Left ventricle myocardium superior (tissue), 1 donor: Measurements from ENCODE around the gene RAD51. TPM values are rescaled to one million over a fixed set of nuclear protein-coding genes. Genes with fewer than 3 reads are reported as not detected.
A peak's percentile ranks its signal among the peaks of the same experiment; 100 is the strongest.

Source experiments
- ATAC-seq: fragments of 200-7000 bp; cut with Tn5 transposase; one replicate; pipeline ENCODE4 v1.9.1; 2020; ENCODE audit warnings: mild to moderate bottlenecking, moderate library complexity
- DNase-seq: peaks from one replicate; pipeline ENCODE4 v3.0.0-alpha.2; 2020
- intact Hi-C: fragments of 100-400 bp; cut with micrococcal nuclease; formaldehyde crosslinking; loops from one replicate; pipeline ENCODE4 v1.11.0; 2022
- total RNA-seq: library from RNA; stranded (reverse); fragmentation: NEBNext Ultra II Directional; extraction: Animal tissue kit (Norgen Biotek cat#: 25700); gene quantifications from one replicate; pipeline ENCODE4 v1.2.1, GENCODE V29; 2021
- donor health status: DM: no; HTN: yes; CAD: no; lungs with severe emphysema.

Gene RAD51
- total RNA-seq, 1 donor from 2014 or later = 1.5 TPM

GRCh38 chr15:40714144-40714543 is 19.2 kb downstream of the RAD51 start:
- DNase-seq = no peak
- intact Hi-C loops = no loop called here
- no peak for ATAC-seq

GRCh38 chr15:40716165-40716564 is 21.2 kb downstream of the RAD51 start:
- ATAC-seq (no peak), DNase-seq (no peak)
- intact Hi-C loops = no loop called here

GRCh38 chr15:40721701-40722100 is 26.7 kb downstream of the RAD51 start:
- DNase-seq (no peak), ATAC-seq (no peak)
- intact Hi-C loops = no loop called here

- DNase-seq (no peak), ATAC-seq (no peak)
- intact Hi-C loops = no loop called here
Measured at GRCh38 chr15:40722354-40722753, 27.4 kb downstream of the RAD51 start.

GRCh38 chr15:40722934-40723333 is 28.0 kb downstream of the RAD51 start:
- ATAC-seq = no peak
- no peak for DNase-seq
- intact Hi-C loops = no loop called here

- DNase-seq (no peak), ATAC-seq (no peak)
- intact Hi-C loops = no loop called here
Measured at GRCh38 chr15:40723919-40724318, 28.9 kb downstream of the RAD51 start.

- ATAC-seq = no peak
- intact Hi-C loops = no loop called here
- no peak for DNase-seq
Measured at GRCh38 chr15:40731034-40731433, 36.1 kb downstream of the RAD51 start.

GRCh38 chr15:40736575-40736974 is 41.6 kb downstream of the RAD51 start:
- intact Hi-C loops = no loop called here

GRCh38 chr15:40737048-40737447 is 42.1 kb downstream of the RAD51 start:
- ATAC-seq (no peak), DNase-seq (no peak)
- intact Hi-C loops = no loop called here

More at GRCh38 chr15:40736575-40736974, 41.6 kb downstream of the RAD51 start:
- DNase-seq (no peak), ATAC-seq (no peak)

GRCh38 chr15:40739047-40739446 is 44.1 kb downstream of the RAD51 start:
- no peak for DNase-seq
- no peak for ATAC-seq
- intact Hi-C loops = no loop called here

- intact Hi-C loops = no loop called here
Measured at GRCh38 chr15:40739854-40740253, 44.9 kb downstream of the RAD51 start.

GRCh38 chr15:40743485-40743901 is 48.5 kb downstream of the RAD51 start:
- peak; percentile 64 for ATAC-seq

More at GRCh38 chr15:40739854-40740253, 44.9 kb downstream of the RAD51 start:
- no peak for ATAC-seq
- no peak for DNase-seq

GRCh38 chr15:40743921-40744814 is 49.2 kb downstream of the RAD51 start:
- ATAC-seq (peak; percentile 79), DNase-seq (peak; percentile 58)
- intact Hi-C loops = no loop called here

More at GRCh38 chr15:40743485-40743901, 48.5 kb downstream of the RAD51 start:
- intact Hi-C loops = no loop called here
- DNase-seq = no peak

- ATAC-seq = no peak
- intact Hi-C loops = no loop called here
Measured at GRCh38 chr15:40744815-40745152, 49.8 kb downstream of the RAD51 start.

GRCh38 chr15:40746916-40747418 is 52.0 kb downstream of the RAD51 start:
- DNase-seq (no peak), ATAC-seq (peak; percentile 42)
- intact Hi-C loops = no loop called here

More at GRCh38 chr15:40744815-40745152, 49.8 kb downstream of the RAD51 start:
- DNase-seq = no peak

GRCh38 chr15:40747685-40748631 is 53.0 kb downstream of the RAD51 start:
- DNase-seq (no peak), ATAC-seq (no peak)
- intact Hi-C loops = no loop called here

GRCh38 chr15:40749151-40749630 is 54.2 kb downstream of the RAD51 start:
- DNase-seq (no peak), ATAC-seq (no peak)
- intact Hi-C loops = no loop called here

GRCh38 chr15:40750885-40751284 is 55.9 kb downstream of the RAD51 start:
- ATAC-seq = no peak
- intact Hi-C loops = no loop called here
- no peak for DNase-seq

GRCh38 chr15:40751745-40752144 is 56.8 kb downstream of the RAD51 start:
- DNase-seq (no peak), ATAC-seq (no peak)
- intact Hi-C loops = no loop called here

- intact Hi-C loops = no loop called here
Measured at GRCh38 chr15:40754574-40754882, 59.6 kb downstream of the RAD51 start.

More at GRCh38 chr15:40754574-40754882, 59.6 kb downstream of the RAD51 start:
- DNase-seq = no peak
- ATAC-seq = peak; percentile 46
